ENCODE measurements around the gene PROC.

PROC gene

GRCh38 chr2:127428057-127428814 is 10.0 kb downstream of the PROC start:
- no peak for DNase-seq (ENCODE audit: low read depth)
- no peak overlapping the region for H3K4me3 ChIP-seq (ENCODE audit: low read depth, low read length)
- TF ChIP-seq CTCF (IDR thresholded peaks at IDR 0.05; ENCODE audit: insufficient read depth, low read depth, low read length, missing control alignments), result no peak

GRCh38 chr2:127428815-127429109 is 10.5 kb downstream of the PROC start:
- no peak for DNase-seq (ENCODE audit: low read depth)
- no peak for TF ChIP-seq CTCF (IDR thresholded peaks at IDR 0.05; ENCODE audit: insufficient read depth, low read depth, low read length, missing control alignments)

GRCh38 chr2:127429291-127429690 is 11.1 kb downstream of the PROC start:
- TF ChIP-seq CTCF (IDR thresholded peaks at IDR 0.05; ENCODE audit: insufficient read depth, low read depth, low read length, missing control alignments), result no peak
- no peak for DNase-seq (ENCODE audit: low read depth)
- H3K4me3 ChIP-seq (ENCODE audit: low read depth, low read length), result no peak overlapping the region

More at GRCh38 chr2:127428815-127429109, 10.5 kb downstream of the PROC start:
- no peak overlapping the region for H3K4me3 ChIP-seq (ENCODE audit: low read depth, low read length)

- TF ChIP-seq CTCF (IDR thresholded peaks at IDR 0.05; ENCODE audit: insufficient read depth, low read depth, low read length, missing control alignments), result no peak
- H3K4me3 ChIP-seq (ENCODE audit: low read depth, low read length), result no peak overlapping the region
- no peak for DNase-seq (ENCODE audit: low read depth)
These were observed 11.7 kb downstream of the PROC start for GRCh38 chr2:127429844-127430425.

- TF ChIP-seq CTCF (IDR thresholded peaks at IDR 0.05; ENCODE audit: insufficient read depth, low read depth, low read length, missing control alignments), result no peak
- DNase-seq (ENCODE audit: low read depth), result no peak
These were observed 13.3 kb downstream of the PROC start for GRCh38 chr2:127431408-127432023.

GRCh38 chr2:127434515-127434914 is 16.3 kb downstream of the PROC start:
- no peak overlapping the region for H3K4me3 ChIP-seq (ENCODE audit: low read depth, low read length)
- no peak for DNase-seq (ENCODE audit: low read depth)
- no peak for TF ChIP-seq CTCF (IDR thresholded peaks at IDR 0.05; ENCODE audit: insufficient read depth, low read depth, low read length, missing control alignments)

More at GRCh38 chr2:127431408-127432023, 13.3 kb downstream of the PROC start:
- H3K4me3 ChIP-seq (ENCODE audit: low read depth, low read length), result no peak overlapping the region
